BE2C (cell line): Measurements from ENCODE around the gene INPP5A.
"Not testable (repeated sequence)": the region's sequence is repeated elsewhere in the genome, so short reads cannot be mapped to it uniquely, and the experiment has no call there.

ENCODE experiments used
- DNase-seq: peaks from one replicate; pipeline ENCODE4 v3.0.0-alpha.2; 2020
- H3K27me3 ChIP-seq: fragments of 250-450 bp; sonication (Bioruptor Pico); 2 replicates; pipeline ENCODE4 v1.5.1; 2020; ENCODE audit warnings: mild to moderate bottlenecking
- H3K36me3 ChIP-seq: fragments of 250-450 bp; sonication (Bioruptor Pico); 2 replicates; pipeline ENCODE4 v1.5.1; 2020; ENCODE audit warnings: mild to moderate bottlenecking
- H3K4me1 ChIP-seq: fragments of 250-450 bp; sonication (Bioruptor Pico); 2 replicates; pipeline ENCODE4 v1.5.1; 2020
- H3K4me3 ChIP-seq: 2 replicates; pipeline ENCODE4 v1.5.1; 2011; ENCODE audit warnings: low read depth, low read length
- H3K9me3 ChIP-seq: fragments of 250-450 bp; sonication (Bioruptor Pico); 2 replicates; pipeline ENCODE4 v1.5.1; 2020
- TF ChIP-seq, protein P1 (sequence below): IDR thresholded peaks from 2 replicates; pipeline ENCODE4 v1.5.1; 2012; ENCODE audit warnings: mild to moderate bottlenecking, low read depth, low read length

Gene INPP5A

DNA sequence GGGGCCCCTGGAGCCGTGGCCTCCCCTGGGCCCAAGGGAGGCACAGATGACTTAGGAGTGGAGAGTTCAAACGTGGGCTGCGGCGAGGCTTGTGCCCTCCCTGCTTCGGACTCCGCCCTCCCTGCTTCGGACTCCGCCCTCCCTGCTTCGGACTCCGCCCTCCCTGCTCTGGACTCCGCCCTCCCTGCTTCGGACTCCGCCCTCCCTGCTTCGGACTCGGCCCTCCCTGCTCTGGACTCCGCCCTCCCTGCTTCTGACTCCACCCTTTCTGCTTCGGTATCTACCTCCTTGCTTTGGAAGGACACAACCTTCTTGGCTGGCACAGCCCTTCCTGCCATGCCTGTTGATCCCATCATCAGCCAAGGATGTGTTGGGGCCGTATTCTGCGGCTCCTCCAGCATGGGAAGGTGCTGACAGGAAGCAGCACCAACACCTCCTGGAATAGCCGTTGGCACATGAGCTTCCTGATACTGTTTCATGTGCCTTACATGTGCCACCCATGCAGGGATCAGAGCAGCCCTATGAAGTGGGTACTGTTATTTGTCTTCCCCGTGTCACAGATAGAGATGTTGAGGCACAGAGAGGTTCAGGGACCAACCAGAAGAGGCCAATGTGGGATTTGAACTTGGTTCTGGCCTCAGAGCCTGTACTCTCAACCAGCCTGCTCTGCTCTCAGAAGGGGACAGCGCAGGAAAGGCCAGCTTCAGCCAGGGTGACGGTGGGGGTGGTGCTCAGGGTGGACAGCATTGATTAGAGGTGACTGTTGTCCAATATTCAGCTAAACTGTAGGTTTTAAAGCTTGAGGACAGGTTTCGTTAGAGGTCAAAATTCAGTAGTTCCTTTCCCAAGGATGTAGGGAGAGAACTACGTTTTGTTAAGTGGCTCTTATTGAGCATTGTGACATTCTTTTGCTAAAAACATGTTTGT is 133.9 kb downstream of the INPP5A start:
- H3K36me3 ChIP-seq: no peaks in the 10 kb centered on the region
- no peak for DNase-seq
- H3K27me3 ChIP-seq: peaks cover 7% of the 10 kb centered on the region; the same call in 1 of the 2 replicates
- H3K4me1 ChIP-seq: peaks cover 11% of the 10 kb centered on the region
- TF ChIP-seq, protein P1, sequence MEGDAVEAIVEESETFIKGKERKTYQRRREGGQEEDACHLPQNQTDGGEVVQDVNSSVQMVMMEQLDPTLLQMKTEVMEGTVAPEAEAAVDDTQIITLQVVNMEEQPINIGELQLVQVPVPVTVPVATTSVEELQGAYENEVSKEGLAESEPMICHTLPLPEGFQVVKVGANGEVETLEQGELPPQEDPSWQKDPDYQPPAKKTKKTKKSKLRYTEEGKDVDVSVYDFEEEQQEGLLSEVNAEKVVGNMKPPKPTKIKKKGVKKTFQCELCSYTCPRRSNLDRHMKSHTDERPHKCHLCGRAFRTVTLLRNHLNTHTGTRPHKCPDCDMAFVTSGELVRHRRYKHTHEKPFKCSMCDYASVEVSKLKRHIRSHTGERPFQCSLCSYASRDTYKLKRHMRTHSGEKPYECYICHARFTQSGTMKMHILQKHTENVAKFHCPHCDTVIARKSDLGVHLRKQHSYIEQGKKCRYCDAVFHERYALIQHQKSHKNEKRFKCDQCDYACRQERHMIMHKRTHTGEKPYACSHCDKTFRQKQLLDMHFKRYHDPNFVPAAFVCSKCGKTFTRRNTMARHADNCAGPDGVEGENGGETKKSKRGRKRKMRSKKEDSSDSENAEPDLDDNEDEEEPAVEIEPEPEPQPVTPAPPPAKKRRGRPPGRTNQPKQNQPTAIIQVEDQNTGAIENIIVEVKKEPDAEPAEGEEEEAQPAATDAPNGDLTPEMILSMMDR: no peak
- no peaks in the 10 kb centered on the region for H3K9me3 ChIP-seq
- no peak overlapping the region for H3K4me3 ChIP-seq

DNA sequence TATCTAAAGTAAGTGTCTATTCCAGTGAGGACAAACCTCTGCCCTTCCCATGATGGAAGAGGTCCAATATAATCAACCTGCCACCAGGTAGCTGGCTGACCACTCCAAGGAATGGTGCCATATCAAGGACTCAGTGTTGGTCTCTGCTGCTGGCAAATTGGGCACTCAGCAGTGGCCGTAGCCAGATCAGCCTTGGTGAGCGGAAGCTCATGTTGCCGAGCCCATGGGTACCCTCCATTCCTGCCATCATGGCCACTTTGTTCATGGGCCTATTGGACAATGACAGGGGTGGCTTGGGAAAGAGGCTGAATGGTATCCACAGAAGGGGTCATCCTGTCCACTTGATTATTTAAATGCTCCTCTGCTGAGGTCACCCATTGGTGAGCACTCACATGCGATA is 136.2 kb downstream of the INPP5A start:
- H3K36me3 ChIP-seq, H3K9me3 ChIP-seq, H3K4me1 ChIP-seq, DNase-seq, H3K4me3 ChIP-seq: not testable (repeated sequence)
- peaks cover 20% of the 10 kb centered on the region for H3K27me3 ChIP-seq

DNA sequence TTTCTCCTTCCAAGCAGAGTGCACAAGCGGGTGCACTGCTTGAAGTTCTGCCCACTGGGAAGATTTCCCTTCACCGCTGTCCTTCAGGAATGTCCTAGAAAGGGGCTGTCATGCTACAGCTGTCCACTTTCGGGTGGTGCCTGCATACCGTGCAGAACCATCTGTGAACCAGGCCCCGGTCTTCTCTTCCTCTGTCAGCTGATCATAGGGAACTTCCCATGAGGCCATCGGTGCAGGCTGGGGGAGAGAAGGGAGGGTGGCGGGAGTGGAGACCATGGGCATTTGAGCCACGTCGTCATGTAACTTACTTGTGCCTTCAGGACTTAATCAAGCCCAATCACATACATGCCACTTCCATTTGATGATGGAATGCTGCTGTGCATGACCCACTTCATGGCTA is 136.7 kb downstream of the INPP5A start:
- Histone ChIP-seq H3K9me3 (no peaks in the 10 kb centered on the region), H3K4me1 (peaks cover 9% of the 10 kb centered on the region), H3K4me3 (no peak overlapping the region), H3K36me3 (no peaks in the 10 kb centered on the region), H3K27me3 (peaks cover 16% of the 10 kb centered on the region)
- no peak for DNase-seq
- TF ChIP-seq, protein P1: no peak

DNA sequence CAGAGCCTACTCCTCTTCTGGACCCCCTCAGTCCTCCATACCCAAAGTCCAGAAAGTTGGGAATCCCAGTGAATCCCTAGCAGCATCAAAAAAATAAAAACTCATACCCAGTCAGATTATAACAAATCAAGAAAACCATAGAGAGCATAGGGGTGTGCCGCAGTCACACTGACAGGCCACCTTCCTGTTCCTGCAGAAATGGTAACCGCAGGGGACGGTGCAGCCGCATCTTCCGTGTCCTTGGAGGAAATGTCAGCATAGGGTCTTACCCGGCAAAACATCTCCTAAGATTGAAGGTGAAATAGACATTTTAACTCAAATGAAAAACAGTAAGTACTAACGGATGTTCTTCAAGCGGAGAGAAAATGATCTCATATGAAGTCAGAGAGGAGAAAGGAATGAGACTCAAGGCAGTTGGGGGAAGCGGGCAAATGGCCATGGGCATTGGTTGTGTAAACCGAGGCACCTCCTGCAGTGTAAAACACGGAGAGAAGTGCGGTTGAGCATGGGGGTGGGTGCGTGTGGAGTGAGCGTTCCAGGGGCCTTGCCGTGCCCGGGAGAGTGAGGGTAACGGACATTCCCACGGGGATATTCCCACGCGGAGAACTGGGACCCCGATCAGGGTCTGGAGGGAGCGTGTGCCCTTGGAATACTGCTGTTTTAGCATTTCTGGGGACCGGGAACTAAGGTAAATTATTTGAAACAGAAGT is 137.6 kb downstream of the INPP5A start:
- DNase-seq: no peak
- TF ChIP-seq, protein P1: no peak

DNA sequence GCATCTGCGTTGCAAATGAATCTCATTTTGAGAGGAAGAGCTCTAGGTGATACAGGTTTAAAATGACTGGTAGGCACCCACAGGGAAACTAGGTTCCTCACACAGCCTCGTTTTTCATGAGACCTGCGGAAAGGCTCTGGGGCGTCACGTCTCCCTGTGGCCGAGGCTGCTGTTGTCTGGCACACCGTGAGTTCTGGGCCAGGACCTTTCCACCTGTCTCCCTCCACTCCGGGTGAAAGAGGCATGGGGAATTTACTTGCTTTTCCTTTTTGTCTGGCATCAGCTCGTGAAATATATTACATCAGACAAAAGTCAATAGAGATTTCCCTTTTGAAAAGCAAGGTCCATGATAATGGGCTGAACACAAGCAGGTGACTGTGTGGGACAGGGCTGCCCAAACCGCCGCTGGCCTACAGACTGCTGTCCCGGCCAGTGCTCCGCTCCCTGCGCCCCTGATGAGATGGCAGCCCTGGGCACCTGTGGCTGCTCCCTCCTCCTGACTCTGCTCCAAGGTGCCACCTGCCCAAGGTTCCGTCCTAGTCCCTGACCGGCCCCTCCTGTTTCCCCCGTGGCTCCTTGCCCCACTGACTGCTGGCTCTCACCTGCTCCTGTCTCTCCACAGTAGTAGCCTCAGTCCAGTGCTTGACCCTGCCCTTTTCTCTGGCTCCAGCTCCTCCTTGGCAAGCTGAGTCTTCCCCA is 138.8 kb downstream of the INPP5A start:
- TF ChIP-seq, protein P1: no peak
- Histone ChIP-seq H3K4me1 (peaks cover 9% of the 10 kb centered on the region), H3K27me3 (peaks cover 15% of the 10 kb centered on the region), H3K36me3 (no peaks in the 10 kb centered on the region), H3K9me3 (no peaks in the 10 kb centered on the region), H3K4me3 (no peak overlapping the region)
- no peak for DNase-seq

More for the DNA sequence above, 137.6 kb downstream of the INPP5A start:
- Histone ChIP-seq H3K27me3 (peaks cover 15% of the 10 kb centered on the region), H3K4me3 (no peak overlapping the region), H3K4me1 (peaks cover 9% of the 10 kb centered on the region), H3K9me3 (no peaks in the 10 kb centered on the region), H3K36me3 (no peaks in the 10 kb centered on the region)

DNA sequence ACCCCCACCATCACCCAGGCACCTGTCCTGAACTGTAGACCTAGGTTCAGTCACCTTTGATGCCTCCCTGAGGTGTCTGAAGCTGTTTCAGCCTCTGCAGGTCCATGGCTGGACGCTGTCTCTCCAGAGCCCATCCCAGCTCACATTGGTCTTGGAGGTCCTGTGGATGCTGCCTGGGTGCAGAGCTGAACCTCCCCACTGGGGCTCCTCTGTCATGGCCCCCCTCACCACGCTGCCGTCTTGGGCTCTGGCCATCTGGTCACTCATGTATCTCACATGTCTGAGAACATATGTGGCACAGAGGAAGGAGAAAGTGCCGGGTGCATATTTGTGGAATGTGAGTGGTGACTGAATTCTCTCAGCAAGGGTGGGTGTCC is 139.5 kb downstream of the INPP5A start:
- Histone ChIP-seq H3K9me3 (no peaks in the 10 kb centered on the region), H3K4me1 (peaks cover 9% of the 10 kb centered on the region), H3K36me3 (no peaks in the 10 kb centered on the region), H3K4me3 (no peak overlapping the region), H3K27me3 (peaks cover 15% of the 10 kb centered on the region)
- DNase-seq: no peak
- TF ChIP-seq, protein P1: no peak
